Endothelial cell of umbilical vein (primary cell): Measurements from ENCODE around the gene C2CD4D.

Source experiments
- EZH2 ChIP-seq: IDR thresholded peaks from 2 replicates; pipeline ENCODE4 v1.6.1; 2012; ENCODE audit warnings: borderline replicate concordance, low read depth, mild to moderate bottlenecking, moderate library complexity, low read length, inconsistent platforms; ENCODE audit not compliant: severe bottlenecking
- FOS ChIP-seq: IDR thresholded peaks from 2 replicates; pipeline ENCODE4 v1.6.1; 2011; ENCODE audit warnings: mild to moderate bottlenecking, low read length, moderate library complexity, borderline replicate concordance; ENCODE audit not compliant: insufficient read depth
- GATA2 ChIP-seq: IDR thresholded peaks from 2 replicates; pipeline ENCODE4 v1.7.0; 2011; ENCODE audit warnings: low read depth, mild to moderate bottlenecking, moderate library complexity, mixed read lengths, low read length; ENCODE audit not compliant: insufficient read length, insufficient read depth
- JUN ChIP-seq: IDR thresholded peaks from 2 replicates; pipeline ENCODE4 v1.6.1; 2011; ENCODE audit warnings: borderline replicate concordance, low read depth; ENCODE audit not compliant: insufficient read length, insufficient read depth
- MYC ChIP-seq: IDR thresholded peaks from one replicate; pipeline ENCODE4 v1.6.1; 2011; ENCODE audit warnings: mild to moderate bottlenecking, low read depth, low read length
- POLR2A ChIP-seq: IDR thresholded peaks from 2 replicates; pipeline ENCODE4 v1.6.1; 2012; ENCODE audit warnings: low read depth, mild to moderate bottlenecking, control low read depth, low read length
- POLR2AphosphoS5 ChIP-seq: IDR thresholded peaks from 2 replicates; pipeline ENCODE4 v1.6.1; 2012; ENCODE audit warnings: low read depth, mild to moderate bottlenecking, control low read depth, low read length, moderate library complexity; ENCODE audit not compliant: insufficient read depth
- TF ChIP-seq, protein P1 (sequence below), 2 donors: IDR thresholded peaks; 1 replicate in 1 of 2; 2 replicates in 1 of 2; pipeline ENCODE4 v1.5.1; 2011; ENCODE audit warnings: low read length in 2 of 2, mild to moderate bottlenecking in 2 of 2, moderate library complexity in 2 of 2, control low read depth in 1 of 2, inconsistent platforms in 1 of 2, low read depth in 1 of 2; ENCODE audit not compliant: insufficient read depth in 1 of 2; ENCODE audit errors: extremely low read depth in 1 of 2
- TF ChIP-seq, protein P2 (sequence below): IDR thresholded peaks from 2 replicates; pipeline ENCODE4 v1.6.1; 2011; ENCODE audit not compliant: insufficient read depth, insufficient read length

DNA sequence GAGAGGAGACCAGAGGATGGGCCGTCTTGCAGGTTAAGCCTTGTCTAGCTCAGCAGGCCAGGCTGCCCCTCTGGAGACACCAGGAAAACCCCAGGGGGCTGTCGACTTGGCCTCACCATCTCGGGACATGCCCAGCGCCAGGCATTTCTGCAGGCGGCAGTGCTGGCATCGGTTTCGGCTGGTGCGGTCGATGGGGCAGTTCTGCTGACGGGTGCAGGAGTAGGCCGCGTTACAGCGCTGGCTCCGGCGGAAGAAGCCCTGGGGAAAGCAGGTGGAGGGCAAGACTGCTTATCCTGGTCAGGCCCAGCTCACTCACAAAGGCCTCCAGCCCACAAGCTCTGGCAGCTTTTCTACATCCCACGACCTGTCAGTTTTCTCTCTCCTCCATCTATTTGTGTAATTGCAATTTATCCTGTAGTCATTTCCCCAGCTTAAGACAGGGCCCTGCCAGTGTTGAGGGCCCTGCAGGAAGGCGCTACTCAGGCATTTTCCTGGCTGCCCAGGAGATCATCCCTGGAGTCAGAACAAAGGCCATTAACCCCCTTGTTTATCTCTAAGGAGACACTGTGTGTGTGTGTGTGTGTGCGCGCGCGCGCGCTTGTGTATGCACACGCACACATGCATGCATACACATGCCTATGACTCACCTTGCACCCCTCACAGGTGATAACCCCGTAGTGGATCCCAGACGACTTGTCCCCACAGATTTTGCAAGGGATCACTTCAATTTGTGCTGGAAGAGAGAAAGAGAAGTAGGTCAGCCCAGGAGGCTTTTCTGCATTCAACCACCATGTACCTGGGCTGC, 22.9 kb downstream of the C2CD4D start:
- TF ChIP-seq, protein P1, sequence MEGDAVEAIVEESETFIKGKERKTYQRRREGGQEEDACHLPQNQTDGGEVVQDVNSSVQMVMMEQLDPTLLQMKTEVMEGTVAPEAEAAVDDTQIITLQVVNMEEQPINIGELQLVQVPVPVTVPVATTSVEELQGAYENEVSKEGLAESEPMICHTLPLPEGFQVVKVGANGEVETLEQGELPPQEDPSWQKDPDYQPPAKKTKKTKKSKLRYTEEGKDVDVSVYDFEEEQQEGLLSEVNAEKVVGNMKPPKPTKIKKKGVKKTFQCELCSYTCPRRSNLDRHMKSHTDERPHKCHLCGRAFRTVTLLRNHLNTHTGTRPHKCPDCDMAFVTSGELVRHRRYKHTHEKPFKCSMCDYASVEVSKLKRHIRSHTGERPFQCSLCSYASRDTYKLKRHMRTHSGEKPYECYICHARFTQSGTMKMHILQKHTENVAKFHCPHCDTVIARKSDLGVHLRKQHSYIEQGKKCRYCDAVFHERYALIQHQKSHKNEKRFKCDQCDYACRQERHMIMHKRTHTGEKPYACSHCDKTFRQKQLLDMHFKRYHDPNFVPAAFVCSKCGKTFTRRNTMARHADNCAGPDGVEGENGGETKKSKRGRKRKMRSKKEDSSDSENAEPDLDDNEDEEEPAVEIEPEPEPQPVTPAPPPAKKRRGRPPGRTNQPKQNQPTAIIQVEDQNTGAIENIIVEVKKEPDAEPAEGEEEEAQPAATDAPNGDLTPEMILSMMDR (IDR thresholded peaks at IDR 0.05; ENCODE audit: extremely low read depth in 1 of 2, insufficient read depth in 1 of 2, low read depth in 1 of 2, low read length in 2 of 2) = no peak
- TF ChIP-seq EZH2 (no peak), POLR2AphosphoS5 (no peak), JUN (no peak), POLR2A (no peak), GATA2 (no peak), MYC (no peak), FOS (no peak)
- TF ChIP-seq, protein P2, sequence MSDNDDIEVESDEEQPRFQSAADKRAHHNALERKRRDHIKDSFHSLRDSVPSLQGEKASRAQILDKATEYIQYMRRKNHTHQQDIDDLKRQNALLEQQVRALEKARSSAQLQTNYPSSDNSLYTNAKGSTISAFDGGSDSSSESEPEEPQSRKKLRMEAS = no peak
